Left lung (tissue), 10 donors: Measurements from ENCODE around the gene BRSK2. TPM values are rescaled to one million over a fixed set of nuclear protein-coding genes. Genes with fewer than 3 reads are reported as not detected.
"Not testable (repeated sequence)": the region's sequence is repeated elsewhere in the genome, so short reads cannot be mapped to it uniquely, and the experiment has no call there.

ENCODE experiments used
- ATAC-seq: fragments of 200-7000 bp; cut with Tn5 transposase; one replicate; pipeline ENCODE4 v1.9.1; 2020; ENCODE audit warnings: moderate library complexity
- DNase-seq, 4 donors: peaks; one replicate each; pipeline ENCODE4 v3.0.0-alpha.2; 2013 to 2020
- H3K27ac ChIP-seq, 2 donors: fragments of 200-600 bp; sonication (generic) in 1 of 2; one replicate each; pipeline versions ENCODE4 v1.5.0 to v1.8.0; 2020 to 2021
- H3K27me3 ChIP-seq, 2 donors: fragments of 200-600 bp; sonication (generic) in 1 of 2; one replicate each; pipeline versions ENCODE4 v1.5.0 to v1.8.0; 2020 to 2021
- H3K36me3 ChIP-seq, 2 donors: fragments of 200-600 bp; sonication (generic) in 1 of 2; one replicate each; pipeline versions ENCODE4 v1.5.0 to v1.8.0; 2020 to 2021
- H3K4me1 ChIP-seq, 2 donors: fragments of 200-600 bp; one replicate each; pipeline ENCODE4 v1.8.0; 2021
- H3K4me3 ChIP-seq, 2 donors: fragments of 200-600 bp; sonication (generic) in 1 of 2; one replicate each; pipeline versions ENCODE4 v1.5.0 to v1.8.0; 2020 to 2021; ENCODE audit warnings: mild to moderate bottlenecking in 1 of 2
- H3K9me3 ChIP-seq, 2 donors: fragments of 200-600 bp; sonication (generic) in 1 of 2; one replicate each; pipeline versions ENCODE4 v1.5.0 to v1.8.0; 2020 to 2021
- intact Hi-C, 2 donors: fragments of 100-400 bp; cut with DNase I; formaldehyde crosslinking; loops; one replicate each; pipeline versions ENCODE4 v1.11.2 to v1.14.2; 2022
- polyA plus RNA-seq, 6 donors: library from polyadenylated mRNA; unstranded; fragments of 120-200 nt; gene quantifications; one replicate each; pipeline ENCODE4 v1.2.1, GENCODE V29; 2013; ENCODE audit not compliant: insufficient read length in 6 of 6
- total RNA-seq, 2 donors: library from RNA; stranded (reverse); fragmentation: NEBNext Ultra II Directional; extraction: Animal tissue kit (Norgen Biotek cat#: 25700); gene quantifications; one replicate each; pipeline ENCODE4 v1.2.1, GENCODE V29; 2021
- TF ChIP-seq, protein P1 (sequence below), 2 donors: fragments of 200-600 bp; sonication (generic) in 1 of 2; IDR thresholded peaks; one replicate each; pipeline versions ENCODE4 v1.5.0 to v1.8.0; 2021; ENCODE audit warnings: antibody characterized with exemption in 2 of 2
- donor health status: DM: no; HTN: yes; CAD: no.
- donor health status: DM: no; HTN: no; CAD: no.

The BRSK2 gene
- total and polyA plus RNA-seq, 8 donors = 0.13 to 1.1 (median 0.69) TPM

GRCh38 chr11:1419811-1420210 is 30.1 kb downstream of the BRSK2 start:
- DNase-seq = no peak
- H3K27me3 ChIP-seq = peaks cover 0 to 23% of the 10 kb centered on the region in 2 donors
- intact Hi-C loops = no loop called here
- TF ChIP-seq, protein P1, sequence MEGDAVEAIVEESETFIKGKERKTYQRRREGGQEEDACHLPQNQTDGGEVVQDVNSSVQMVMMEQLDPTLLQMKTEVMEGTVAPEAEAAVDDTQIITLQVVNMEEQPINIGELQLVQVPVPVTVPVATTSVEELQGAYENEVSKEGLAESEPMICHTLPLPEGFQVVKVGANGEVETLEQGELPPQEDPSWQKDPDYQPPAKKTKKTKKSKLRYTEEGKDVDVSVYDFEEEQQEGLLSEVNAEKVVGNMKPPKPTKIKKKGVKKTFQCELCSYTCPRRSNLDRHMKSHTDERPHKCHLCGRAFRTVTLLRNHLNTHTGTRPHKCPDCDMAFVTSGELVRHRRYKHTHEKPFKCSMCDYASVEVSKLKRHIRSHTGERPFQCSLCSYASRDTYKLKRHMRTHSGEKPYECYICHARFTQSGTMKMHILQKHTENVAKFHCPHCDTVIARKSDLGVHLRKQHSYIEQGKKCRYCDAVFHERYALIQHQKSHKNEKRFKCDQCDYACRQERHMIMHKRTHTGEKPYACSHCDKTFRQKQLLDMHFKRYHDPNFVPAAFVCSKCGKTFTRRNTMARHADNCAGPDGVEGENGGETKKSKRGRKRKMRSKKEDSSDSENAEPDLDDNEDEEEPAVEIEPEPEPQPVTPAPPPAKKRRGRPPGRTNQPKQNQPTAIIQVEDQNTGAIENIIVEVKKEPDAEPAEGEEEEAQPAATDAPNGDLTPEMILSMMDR (IDR thresholded peaks at IDR 0.05) = no peak
- peaks cover 0 to 43% of the 10 kb centered on the region in 2 donors for H3K9me3 ChIP-seq
- no peaks in the 10 kb centered on the region for H3K36me3 ChIP-seq
- ATAC-seq = no peak
- no peak overlapping the region for H3K27ac ChIP-seq
- no peaks in the 10 kb centered on the region for H3K4me1 ChIP-seq
- no peak overlapping the region for H3K4me3 ChIP-seq

DNA sequence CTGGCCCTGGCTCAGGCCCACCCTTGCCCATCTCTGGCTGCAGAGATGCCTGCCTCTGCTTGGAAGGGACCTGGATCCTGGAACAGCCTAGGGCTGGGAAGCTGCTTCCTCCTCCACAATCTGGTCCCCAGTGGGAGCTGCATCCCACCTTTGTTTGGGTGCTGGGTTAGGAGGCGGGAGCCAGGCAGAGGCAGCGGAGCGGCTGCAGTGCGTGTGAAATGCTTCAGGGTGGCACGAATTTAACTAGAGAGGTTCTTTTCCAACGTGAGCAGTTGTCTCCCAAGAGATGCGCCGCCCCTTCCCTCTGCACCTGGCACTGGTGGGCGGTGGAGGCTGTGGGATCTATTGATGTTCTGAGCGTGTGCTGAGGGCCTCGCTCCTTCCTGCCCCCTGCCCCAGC is 31.6 kb downstream of the BRSK2 start:
- intact Hi-C loops = no loop called here
- Histone ChIP-seq H3K27ac (no peak overlapping the region), H3K9me3 (peaks cover 0 to 32% of the 10 kb centered on the region in 2 donors), H3K4me3 (no peak overlapping the region), H3K36me3 (no peaks in the 10 kb centered on the region), H3K4me1 (no peaks in the 10 kb centered on the region), H3K27me3 (peaks cover 0 to 37% of the 10 kb centered on the region in 2 donors)
- ATAC-seq (no peak), DNase-seq (no peak)
- TF ChIP-seq, protein P1 (IDR thresholded peaks at IDR 0.05) = no peak

- ATAC-seq (no peak), DNase-seq (peak in 1 of 4 donors; percentile 14)
- intact Hi-C loops = no loop called here
These were observed 32.7 kb downstream of the BRSK2 start for GRCh38 chr11:1422481-1422880.

DNA sequence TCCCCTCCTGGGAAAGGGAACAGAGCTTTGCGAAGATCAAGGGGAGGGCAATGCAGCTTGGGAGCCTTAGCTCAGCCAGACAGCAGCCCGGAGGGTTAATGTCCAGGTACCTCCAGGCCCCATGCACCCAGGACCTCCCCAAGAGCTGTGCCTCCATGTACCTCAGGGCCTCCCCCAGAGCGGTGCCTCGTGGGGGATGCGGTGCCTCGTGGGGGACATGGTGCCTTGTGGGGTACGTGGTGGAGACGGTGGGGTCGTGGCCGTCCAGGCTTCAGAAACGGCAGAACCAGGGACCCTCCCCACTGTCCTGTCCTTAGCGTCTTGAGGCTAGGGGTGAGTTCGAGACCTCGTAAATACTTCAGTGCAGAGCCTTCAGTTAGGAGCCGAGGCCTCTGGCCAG is 33.2 kb downstream of the BRSK2 start:
- no peaks in the 10 kb centered on the region for H3K36me3 ChIP-seq
- TF ChIP-seq, protein P1 (IDR thresholded peaks at IDR 0.05) = no peak
- H3K4me3 ChIP-seq = no peak overlapping the region
- ATAC-seq (no peak), DNase-seq (no peak)
- intact Hi-C loops = no loop called here
- H3K27me3 ChIP-seq = peaks cover 0 to 44% of the 10 kb centered on the region in 2 donors
- no peaks in the 10 kb centered on the region for H3K4me1 ChIP-seq
- no peak overlapping the region for H3K27ac ChIP-seq
- peaks cover 0 to 20% of the 10 kb centered on the region in 2 donors for H3K9me3 ChIP-seq

More at GRCh38 chr11:1422481-1422880, 32.7 kb downstream of the BRSK2 start:
- peaks cover 0 to 44% of the 10 kb centered on the region in 2 donors for H3K27me3 ChIP-seq
- no peaks in the 10 kb centered on the region for H3K36me3 ChIP-seq
- peaks cover 0 to 22% of the 10 kb centered on the region in 2 donors for H3K9me3 ChIP-seq
- H3K27ac ChIP-seq = no peak overlapping the region
- no peaks in the 10 kb centered on the region for H3K4me1 ChIP-seq
- TF ChIP-seq, protein P1 (IDR thresholded peaks at IDR 0.05) = no peak
- H3K4me3 ChIP-seq = no peak overlapping the region

- H3K36me3 ChIP-seq, H3K4me3 ChIP-seq, H3K27ac ChIP-seq, H3K4me1 ChIP-seq, intact Hi-C loops, ATAC-seq, DNase-seq: not testable (repeated sequence)
- Histone ChIP-seq H3K9me3 (peaks cover 0 to 19% of the 10 kb centered on the region in 2 donors), H3K27me3 (peaks cover 0 to 44% of the 10 kb centered on the region in 2 donors)
These were observed 33.7 kb downstream of the BRSK2 start for GRCh38 chr11:1423406-1423805.

GRCh38 chr11:1425006-1425405 is 35.3 kb downstream of the BRSK2 start:
- Histone ChIP-seq H3K4me3 (no peak overlapping the region), H3K9me3 (peaks cover 0 to 5% of the 10 kb centered on the region in 2 donors), H3K4me1 (no peaks in the 10 kb centered on the region), H3K27ac (no peak overlapping the region), H3K36me3 (no peaks in the 10 kb centered on the region), H3K27me3 (peaks cover 0 to 44% of the 10 kb centered on the region in 2 donors)
- intact Hi-C loops = no loop called here
- no peak for DNase-seq
- ATAC-seq = no peak
- TF ChIP-seq, protein P1 (IDR thresholded peaks at IDR 0.05) = no peak
